Middle frontal gyrus (tissue), 1 donor: ENCODE data around the gene TGFA.

Experiments used
- DNase-seq: peaks from one replicate; pipeline ENCODE4 v3.0.0-alpha.2; 2015; ENCODE audit warnings: low spot score; ENCODE audit errors: extremely low spot score

The TGFA gene

GRCh38 chr2:70553584-70554337, at the start of gene TGFA:
TGFA (minus strand) TSS chr2:70553826; CDS start chr2:70553767, 59 bp downstream.
- DNase-seq, result peak; percentile 39

- no peak for DNase-seq
These were observed 49.4 kb upstream of the TGFA start for GRCh38 chr2:70603066-70603465.

GRCh38 chr2:70598197-70598596, 44.6 kb upstream of the TGFA start:
- DNase-seq, result no peak

- DNase-seq, result no peak
These were observed 43.1 kb upstream of the TGFA start for GRCh38 chr2:70596739-70597138.

GRCh38 chr2:70596293-70596692, 42.7 kb upstream of the TGFA start:
- DNase-seq, result no peak

GRCh38 chr2:70583091-70583490, 29.5 kb upstream of the TGFA start:
- DNase-seq, result no peak

GRCh38 chr2:70580352-70580751, 26.7 kb upstream of the TGFA start:
- no peak for DNase-seq

- DNase-seq, result no peak
These were observed 21.0 kb upstream of the TGFA start for GRCh38 chr2:70574618-70575017.

GRCh38 chr2:70574109-70574508, 20.5 kb upstream of the TGFA start:
- DNase-seq, result no peak

- DNase-seq, result no peak
These were observed 16.5 kb upstream of the TGFA start for GRCh38 chr2:70570041-70570661.

GRCh38 chr2:70569559-70569958, 15.9 kb upstream of the TGFA start:
- no peak for DNase-seq

- no peak for DNase-seq
These were observed 13.3 kb upstream of the TGFA start for GRCh38 chr2:70566906-70567305.

GRCh38 chr2:70566464-70566863, 12.8 kb upstream of the TGFA start:
- no peak for DNase-seq

- peak; percentile 31 for DNase-seq
These were observed 11.6 kb upstream of the TGFA start for GRCh38 chr2:70565039-70565731.

GRCh38 chr2:70561893-70562292, 8.3 kb upstream of the TGFA start:
- no peak for DNase-seq

- no peak for DNase-seq
These were observed 6.8 kb upstream of the TGFA start for GRCh38 chr2:70560442-70560841.

GRCh38 chr2:70560040-70560439, 6.4 kb upstream of the TGFA start:
- DNase-seq, result no peak

GRCh38 chr2:70558195-70558808, 4.7 kb upstream of the TGFA start:
- no peak for DNase-seq

GRCh38 chr2:70557171-70557838, 3.7 kb upstream of the TGFA start:
- no peak for DNase-seq

- no peak for DNase-seq
These were observed 3.0 kb upstream of the TGFA start for GRCh38 chr2:70556608-70557007.

- no peak for DNase-seq
These were observed 789 bp upstream of the TGFA start for GRCh38 chr2:70554338-70554892.

GRCh38 chr2:70553334-70553583, 367 bp downstream of the TGFA start:
- no peak for DNase-seq
